Measurements from ENCODE around the gene TMC1. TPM values are rescaled to one million over a fixed set of nuclear protein-coding genes. Genes with fewer than 3 reads are reported as not detected.
A peak's percentile ranks its signal among the peaks of the same experiment; 100 is the strongest.

TMC1 gene
- total and polyA plus RNA-seq, 2 of the 13 experiments (the other 11 are each of a cell fraction or from before 2014, with no cell fraction given), result 0.02 to 0.03 TPM

GRCh38 chr9:72843520-72844439 lies 322.4 kb downstream of the TMC1 start (continued):
- TF ChIP-seq HIC2 (CRISPR knock-in tag; IDR thresholded peaks at IDR 0.05; ENCODE audit: low read depth), result no peak
- 0 out of 2 replicates have a peak, but pooled peaks have one; percentile 44 for TF ChIP-seq ZKSCAN5 (CRISPR knock-in tag; IDR thresholded peaks at IDR 0.05)

GRCh38 chr9:72844440-72844768 lies 323.0 kb downstream of the TMC1 start:
- ChIA-PET CTCF (ENCODE audit: low intra/inter-chr PET ratio, low total read pairs) (interaction anchor here (1.1 to 2.1 kb wide), 2 partner anchors 22 to 238 kb away, joined by 5 to 14 read pairs; no protein-coding TSS in a partner anchor), POLR2A (interaction anchor here (0.8 to 2.0 kb wide), 3 partner anchors 10 to 479 kb away, joined by 3 to 11 read pairs (median 4); no protein-coding TSS in a partner anchor)
- DNase-seq (ENCODE audit: low spot score) (no peak), ATAC-seq (peak; percentile 58), FAIRE-seq (no peak)
- H3K27ac ChIP-seq (ENCODE audit: extremely low read length, insufficient read depth, low read length), result no peak overlapping the region
- H3K9ac ChIP-seq (ENCODE audit: insufficient read depth, low read depth, low read length), result no peak overlapping the region
- 50% methylated on average over 1 of the region's 1 CpG for WGBS (ENCODE audit: low lambda C conversion rate)
- peak overlapping the region in 1 of 3 experiments; percentile 49; a peak in 1 of 6 replicates for H3K4me3 ChIP-seq (replicated peaks in 1 of 3; ENCODE audit: insufficient read depth in 1 of 3, low read depth in 2 of 3, low read length in 3 of 3)
- H3K9me3 ChIP-seq (ENCODE audit: low read length), result peaks cover 19% of the 10 kb centered on the region
- H3K4me2 ChIP-seq (ENCODE audit: low read depth, low read length), result peak overlapping the region; percentile 77
- H3K4me1 ChIP-seq (ENCODE audit: insufficient read depth, low read length), result peaks cover 16% of the 10 kb centered on the region
- no TSS peak for BruUV-seq (replicated peaks)
- no peaks in the 10 kb centered on the region for H3K36me3 ChIP-seq (replicated peaks in 1 of 2; ENCODE audit: control insufficient read depth in 1 of 2, insufficient read depth in 2 of 2, low read length in 2 of 2)
- H3K27me3 ChIP-seq (ENCODE audit: control insufficient read depth in 1 of 2, insufficient read depth in 2 of 2, low read length in 2 of 2), result no peaks in the 10 kb centered on the region
- no peaks in the 10 kb centered on the region for H4K20me1 ChIP-seq (ENCODE audit: insufficient read depth, low read length)
- in situ Hi-C loops (cut with HindIII; ENCODE audit: extremely low pct_ligation_motif_present, low pct_unique_long_range_greater_than_20kb) (no loop called here), intact Hi-C loops (cut with micrococcal nuclease; ENCODE audit: unreplicated experiment) (loop anchor here (1.0 to 5.0 kb wide), 2 partner anchors 238 to 338 kb away; no protein-coding TSS in a partner anchor)
- H2AFZ ChIP-seq (ENCODE audit: low read length), result no peak overlapping the region
- no peaks in the 10 kb centered on the region for H3K79me2 ChIP-seq (ENCODE audit: insufficient read depth, low read length)
- TF ChIP-seq ZNF350 (CRISPR knock-in tag; IDR thresholded peaks at IDR 0.05; ENCODE audit: borderline replicate concordance, low read depth), result 0 out of 2 replicates have a peak, but pooled peaks have one; percentile 24
- no peak for TF ChIP-seq AFF4 (CRISPR knock-in tag; IDR thresholded peaks at IDR 0.05)
- no peak for TF ChIP-seq ATAD3A (CRISPR knock-in tag; IDR thresholded peaks at IDR 0.05)
- TF ChIP-seq ZNF788 (CRISPR knock-in tag; IDR thresholded peaks at IDR 0.05; ENCODE audit: borderline replicate concordance), result 0 out of 2 replicates have a peak, but pooled peaks have one; percentile 31
- 0 out of 2 replicates have a peak, but pooled peaks have one; percentile 26 for TF ChIP-seq ZNF646 (CRISPR knock-in tag; IDR thresholded peaks at IDR 0.05)

Measured in HepG2 (cell line).